Vagina (tissue), 2 donors: ENCODE results near the gene ARL3.

Source experiments
- POLR2AphosphoS5 ChIP-seq, 2 donors: sonication (generic); formaldehyde crosslinking; IDR thresholded peaks; one replicate each; pipeline ENCODE4 v1.9.0; 2017; ENCODE audit warnings: antibody characterized with exemption in 2 of 2, mild to moderate bottlenecking in 2 of 2, low read depth in 1 of 2; ENCODE audit not compliant: insufficient read depth in 1 of 2
- TF ChIP-seq, protein P1 (sequence below), 3 experiments: fragments of 450-650 bp in 2 of 3; fragments of 200-600 bp in 1 of 3; sonication (generic) in 1 of 3; IDR thresholded peaks; one replicate each; pipeline ENCODE4 v1.5.1; 2017 to 2019; ENCODE audit warnings: antibody characterized with exemption in 3 of 3, mild to moderate bottlenecking in 2 of 3, moderate library complexity in 2 of 3

DNA sequence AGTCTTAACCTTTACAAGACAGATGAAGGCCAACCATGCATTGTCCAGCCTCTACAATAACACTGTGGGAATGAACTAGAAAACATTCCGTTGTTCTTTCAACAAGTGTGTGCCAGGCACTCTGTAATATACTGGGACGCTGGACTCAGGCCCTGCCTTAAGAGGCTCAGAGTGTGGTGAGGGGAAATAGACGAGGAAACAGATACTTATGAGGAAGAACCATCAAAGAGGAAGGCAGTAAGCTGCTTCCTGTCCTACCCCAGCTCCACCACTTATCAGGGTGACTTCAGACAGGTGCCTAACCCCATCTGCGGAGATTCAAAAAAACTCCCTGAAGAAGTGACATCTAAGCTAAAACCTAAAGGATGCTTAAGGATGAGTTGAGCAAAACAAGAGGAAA, 78.8 kb downstream of the ARL3 start:
- no peak for TF ChIP-seq POLR2AphosphoS5 (IDR thresholded peaks at IDR 0.05; ENCODE audit: insufficient read depth in 1 of 2, low read depth in 1 of 2)
- TF ChIP-seq, protein P1, sequence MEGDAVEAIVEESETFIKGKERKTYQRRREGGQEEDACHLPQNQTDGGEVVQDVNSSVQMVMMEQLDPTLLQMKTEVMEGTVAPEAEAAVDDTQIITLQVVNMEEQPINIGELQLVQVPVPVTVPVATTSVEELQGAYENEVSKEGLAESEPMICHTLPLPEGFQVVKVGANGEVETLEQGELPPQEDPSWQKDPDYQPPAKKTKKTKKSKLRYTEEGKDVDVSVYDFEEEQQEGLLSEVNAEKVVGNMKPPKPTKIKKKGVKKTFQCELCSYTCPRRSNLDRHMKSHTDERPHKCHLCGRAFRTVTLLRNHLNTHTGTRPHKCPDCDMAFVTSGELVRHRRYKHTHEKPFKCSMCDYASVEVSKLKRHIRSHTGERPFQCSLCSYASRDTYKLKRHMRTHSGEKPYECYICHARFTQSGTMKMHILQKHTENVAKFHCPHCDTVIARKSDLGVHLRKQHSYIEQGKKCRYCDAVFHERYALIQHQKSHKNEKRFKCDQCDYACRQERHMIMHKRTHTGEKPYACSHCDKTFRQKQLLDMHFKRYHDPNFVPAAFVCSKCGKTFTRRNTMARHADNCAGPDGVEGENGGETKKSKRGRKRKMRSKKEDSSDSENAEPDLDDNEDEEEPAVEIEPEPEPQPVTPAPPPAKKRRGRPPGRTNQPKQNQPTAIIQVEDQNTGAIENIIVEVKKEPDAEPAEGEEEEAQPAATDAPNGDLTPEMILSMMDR (IDR thresholded peaks at IDR 0.05) = no peak
